Skeletal muscle satellite cell (primary cell): ENCODE data around the gene COG4.

Experiments
- H3K27me3 ChIP-seq: 2 replicates; pipeline ENCODE4 v1.7.0; 2013; ENCODE audit warnings: low read length; ENCODE audit not compliant: control insufficient read depth, insufficient read depth
- H3K36me3 ChIP-seq: 2 replicates; pipeline ENCODE4 v1.7.0; 2013; ENCODE audit warnings: mild to moderate bottlenecking, control low read depth, low read length; ENCODE audit not compliant: insufficient read depth
- H3K4me1 ChIP-seq: 2 replicates; pipeline ENCODE4 v1.7.0; 2013; ENCODE audit warnings: low read length; ENCODE audit not compliant: control insufficient read depth, insufficient read depth
- H3K4me2 ChIP-seq: 2 replicates; pipeline ENCODE4 v1.7.0; 2013; ENCODE audit warnings: mild to moderate bottlenecking, low read length
- H3K4me3 ChIP-seq: 2 replicates; pipeline ENCODE4 v1.7.0; 2013; ENCODE audit warnings: low read length
- H3K9ac ChIP-seq: 2 replicates; pipeline ENCODE4 v1.7.0; 2013; ENCODE audit warnings: mild to moderate bottlenecking, low read depth, low read length, moderate library complexity
- H3K9me3 ChIP-seq: replicated peaks from 2 replicates; pipeline ENCODE4 v1.7.0; 2013; ENCODE audit warnings: mild to moderate bottlenecking, control low read depth, low read length

COG4 gene

GRCh38 chr16:70475054-70475871 is 48.1 kb downstream of the COG4 start:
- no peaks in the 10 kb centered on the region for H3K9me3 ChIP-seq
- no peak overlapping the region for H3K4me3 ChIP-seq
- no peaks in the 10 kb centered on the region for H3K27me3 ChIP-seq
- H3K4me2 ChIP-seq, result no peak overlapping the region
- no peak overlapping the region for H3K9ac ChIP-seq
- peaks cover 10% of the 10 kb centered on the region for H3K4me1 ChIP-seq
- H3K36me3 ChIP-seq, result peaks cover 26% of the 10 kb centered on the region

GRCh38 chr16:70474320-70475053 is 48.9 kb downstream of the COG4 start:
- Histone ChIP-seq H3K36me3 (peaks cover 18% of the 10 kb centered on the region), H3K4me1 (peaks cover 10% of the 10 kb centered on the region), H3K9me3 (no peaks in the 10 kb centered on the region), H3K9ac (no peak overlapping the region), H3K27me3 (no peaks in the 10 kb centered on the region), H3K4me2 (no peak overlapping the region), H3K4me3 (no peak overlapping the region)

- no peaks in the 10 kb centered on the region for H3K27me3 ChIP-seq
- no peak overlapping the region for H3K4me2 ChIP-seq
- H3K36me3 ChIP-seq, result peaks cover 10% of the 10 kb centered on the region
- H3K4me1 ChIP-seq, result peaks cover 10% of the 10 kb centered on the region
- H3K4me3 ChIP-seq, result no peak overlapping the region
- H3K9me3 ChIP-seq, result no peaks in the 10 kb centered on the region
- H3K9ac ChIP-seq, result no peak overlapping the region
These were observed 49.7 kb downstream of the COG4 start for GRCh38 chr16:70473446-70474319.

GRCh38 chr16:70472786-70473433 is 50.4 kb downstream of the COG4 start:
- Histone ChIP-seq H3K27me3 (no peaks in the 10 kb centered on the region), H3K9me3 (no peaks in the 10 kb centered on the region), H3K9ac (no peak overlapping the region), H3K36me3 (peaks cover 2% of the 10 kb centered on the region), H3K4me3 (no peak overlapping the region), H3K4me1 (peaks cover 10% of the 10 kb centered on the region), H3K4me2 (no peak overlapping the region)

- Histone ChIP-seq H3K4me1 (no peaks in the 10 kb centered on the region), H3K36me3 (no peaks in the 10 kb centered on the region), H3K9ac (no peak overlapping the region)
These were observed 52.4 kb downstream of the COG4 start for GRCh38 chr16:70470927-70471341.

GRCh38 chr16:70470141-70470926 is 53.0 kb downstream of the COG4 start:
- no peaks in the 10 kb centered on the region for H3K27me3 ChIP-seq
- H3K4me2 ChIP-seq, result no peak overlapping the region
- H3K9ac ChIP-seq, result no peak overlapping the region
- no peaks in the 10 kb centered on the region for H3K4me1 ChIP-seq
- H3K9me3 ChIP-seq, result no peaks in the 10 kb centered on the region
- H3K4me3 ChIP-seq, result no peak overlapping the region
- no peaks in the 10 kb centered on the region for H3K36me3 ChIP-seq

More at GRCh38 chr16:70470927-70471341, 52.4 kb downstream of the COG4 start:
- H3K27me3 ChIP-seq, result no peaks in the 10 kb centered on the region
- no peaks in the 10 kb centered on the region for H3K9me3 ChIP-seq
- no peak overlapping the region for H3K4me3 ChIP-seq
- H3K4me2 ChIP-seq, result no peak overlapping the region

GRCh38 chr16:70468776-70469525 is 54.4 kb downstream of the COG4 start:
- no peak overlapping the region for H3K9ac ChIP-seq
- no peaks in the 10 kb centered on the region for H3K27me3 ChIP-seq
- no peaks in the 10 kb centered on the region for H3K9me3 ChIP-seq
- no peaks in the 10 kb centered on the region for H3K4me1 ChIP-seq
- H3K4me3 ChIP-seq, result no peak overlapping the region
- H3K4me2 ChIP-seq, result no peak overlapping the region
- no peaks in the 10 kb centered on the region for H3K36me3 ChIP-seq

GRCh38 chr16:70467608-70468007 is 55.7 kb downstream of the COG4 start:
- Histone ChIP-seq H3K36me3 (peaks cover 4% of the 10 kb centered on the region), H3K4me3 (no peak overlapping the region), H3K9me3 (no peaks in the 10 kb centered on the region), H3K9ac (no peak overlapping the region), H3K4me1 (no peaks in the 10 kb centered on the region), H3K27me3 (no peaks in the 10 kb centered on the region), H3K4me2 (no peak overlapping the region)

GRCh38 chr16:70467113-70467512 is 56.2 kb downstream of the COG4 start:
- Histone ChIP-seq H3K27me3 (no peaks in the 10 kb centered on the region), H3K4me2 (no peak overlapping the region), H3K4me3 (no peak overlapping the region), H3K9me3 (no peaks in the 10 kb centered on the region), H3K4me1 (no peaks in the 10 kb centered on the region), H3K36me3 (peaks cover 4% of the 10 kb centered on the region), H3K9ac (no peak overlapping the region)

- peaks cover 4% of the 10 kb centered on the region for H3K36me3 ChIP-seq
- H3K9ac ChIP-seq, result no peak overlapping the region
- no peak overlapping the region for H3K4me3 ChIP-seq
These were observed 56.6 kb downstream of the COG4 start for GRCh38 chr16:70466805-70467076.

More at GRCh38 chr16:70466805-70467076, 56.6 kb downstream of the COG4 start:
- Histone ChIP-seq H3K4me1 (no peaks in the 10 kb centered on the region), H3K27me3 (no peaks in the 10 kb centered on the region), H3K4me2 (no peak overlapping the region), H3K9me3 (no peaks in the 10 kb centered on the region)
